GM04503 (cell line): Measurements from ENCODE around the gene PYY.

Source experiments
- DNase-seq: peaks from one replicate; pipeline ENCODE4 v3.0.0-alpha.2; 2012; ENCODE audit warnings: low read depth

The PYY gene

DNA sequence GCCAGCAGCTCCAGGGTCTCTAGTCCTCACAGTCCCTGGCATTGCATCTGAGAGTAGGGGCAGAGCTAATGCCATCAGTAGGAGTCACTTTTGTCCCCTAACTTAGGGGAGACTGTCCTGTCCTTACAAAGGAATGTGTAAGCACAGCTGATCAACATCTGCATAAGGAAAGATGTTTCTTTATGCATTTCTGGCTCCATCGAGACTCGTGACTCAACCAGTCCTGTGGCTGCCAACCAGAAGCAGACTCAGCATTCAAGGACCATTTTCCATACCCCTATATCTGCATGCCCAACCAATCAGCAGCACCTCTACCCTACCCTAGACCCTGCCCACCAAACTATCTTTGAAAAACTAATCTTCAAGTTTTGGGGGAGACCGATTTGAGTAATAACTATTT, 38.2 kb downstream of the PYY start:
- no peak for DNase-seq

GRCh38 chr17:43914451-43914850, 39.3 kb downstream of the PYY start:
- no peak for DNase-seq

- no peak for DNase-seq
These were observed 40.2 kb downstream of the PYY start for GRCh38 chr17:43913584-43913983.

DNA sequence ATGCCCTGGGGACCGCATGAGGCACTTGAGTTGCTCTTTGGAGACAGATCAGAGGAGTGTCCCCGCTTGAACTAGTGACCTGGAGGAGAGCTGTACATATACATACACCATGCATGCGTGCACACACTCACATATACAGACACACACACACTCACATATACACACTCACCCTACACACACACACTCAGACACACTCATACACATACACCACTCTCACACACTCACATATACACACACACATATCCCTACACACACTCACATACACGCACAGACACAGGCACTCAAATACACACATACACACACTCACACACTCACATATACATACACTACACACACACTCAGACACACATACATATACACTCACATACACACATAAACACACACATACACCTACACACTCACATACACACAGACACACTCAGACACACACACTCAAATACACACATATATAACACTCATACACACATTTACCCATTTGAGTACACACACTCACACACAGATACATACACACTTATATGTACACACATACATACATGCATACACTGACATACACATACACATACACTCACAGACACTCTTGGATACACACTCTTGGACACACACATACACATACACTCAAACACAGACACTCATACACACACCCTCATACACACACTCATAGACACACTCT, 41.0 kb downstream of the PYY start:
- DNase-seq, result no peak

GRCh38 chr17:43911904-43912303, 41.8 kb downstream of the PYY start:
- DNase-seq, result no peak

GRCh38 chr17:43909537-43910231, 44.1 kb downstream of the PYY start:
- DNase-seq, result no peak

DNA sequence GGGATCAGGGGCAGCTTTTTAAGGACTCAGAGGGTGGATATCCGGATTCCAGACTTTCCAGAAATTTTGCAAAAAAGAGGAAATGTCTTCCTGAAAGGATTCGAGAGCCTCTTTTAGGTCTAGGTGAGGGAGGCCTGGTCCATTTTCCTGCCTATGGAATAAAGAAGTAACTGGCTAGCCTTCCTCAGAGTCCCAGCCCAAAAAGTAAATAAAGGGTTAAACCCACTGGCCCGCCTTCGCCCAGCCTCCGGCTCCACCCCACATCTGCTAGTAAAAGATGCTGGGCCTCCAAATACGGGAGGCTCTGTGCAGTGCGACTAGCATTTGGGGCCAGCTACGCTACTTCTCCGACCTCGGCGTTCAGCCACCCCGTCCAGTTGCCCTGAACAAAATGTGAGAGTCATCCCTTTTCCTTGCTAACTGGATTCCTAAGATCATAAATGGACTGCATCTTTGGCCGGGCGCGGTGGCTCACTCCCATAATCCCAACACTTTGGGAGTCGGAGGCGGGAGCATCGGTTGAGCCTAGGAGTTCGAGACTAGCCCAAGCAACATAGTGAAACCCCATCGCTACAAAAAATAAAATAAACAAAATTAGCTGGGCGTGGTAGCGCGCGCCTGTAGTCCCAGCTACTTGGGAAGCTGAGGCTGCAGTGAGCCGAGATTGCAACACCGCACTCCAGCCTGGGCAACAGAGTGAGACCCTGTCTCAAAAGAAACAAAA, 45.6 kb downstream of the PYY start:
- DNase-seq, result no peak

DNA sequence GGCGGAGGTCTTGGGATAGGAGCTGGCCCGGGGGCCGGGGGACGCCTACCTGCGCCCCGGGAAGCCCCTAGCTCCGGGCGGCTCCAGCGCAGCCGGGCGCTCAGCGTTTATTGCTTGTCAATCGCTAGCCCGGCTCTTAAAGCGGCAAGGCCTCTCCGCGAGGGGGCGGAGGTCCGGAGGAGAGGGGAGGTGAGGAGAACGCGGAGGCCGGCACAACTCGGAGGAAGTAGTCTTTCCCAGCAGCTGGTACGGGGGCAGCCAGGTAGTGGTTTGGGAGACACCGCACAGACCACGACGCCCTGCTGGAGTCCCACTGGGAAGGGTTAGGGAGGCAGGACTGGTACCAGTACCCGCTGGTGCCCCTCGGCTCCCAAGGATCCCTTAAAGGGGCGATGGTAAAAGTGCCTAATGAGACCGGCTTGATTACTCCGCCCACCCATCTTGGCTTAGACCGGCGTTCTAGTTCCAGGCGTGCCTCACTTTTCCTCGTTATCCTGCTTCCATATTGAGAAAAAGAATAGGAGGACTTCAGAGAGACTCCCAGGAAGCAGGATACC, 46.2 kb downstream of the PYY start, which contains the start of gene MPP2:
Gene MPP2, minus strand, starts transcription at position 112 of the 557 bp plus-strand sequence. CDS start 3,076 bp downstream, outside the sequence.
- DNase-seq, result no peak

DNA sequence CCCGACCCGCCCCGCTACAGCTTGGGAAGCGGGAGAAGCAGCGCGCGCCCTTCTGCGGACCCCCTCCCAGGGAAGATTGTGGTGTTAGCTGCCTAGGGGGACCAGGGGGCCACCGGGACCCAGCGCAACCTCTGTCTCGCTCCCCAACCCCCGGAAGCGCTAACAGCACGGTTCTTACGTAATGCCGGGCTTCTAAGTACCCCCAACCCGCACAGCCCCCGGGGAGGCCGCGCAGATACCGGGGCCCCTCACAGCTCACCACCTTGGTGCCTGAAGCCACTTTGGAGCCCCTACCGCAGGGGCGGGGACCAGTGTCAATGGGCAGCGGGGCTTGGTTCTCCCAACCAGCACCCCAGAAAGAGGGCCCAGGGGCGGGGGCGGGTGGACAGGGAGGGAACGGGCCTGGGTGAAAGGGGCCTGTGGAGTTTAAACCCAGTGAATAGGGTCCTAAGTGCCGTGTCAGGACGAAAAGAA, 46.8 kb downstream of the PYY start:
- no peak for DNase-seq

DNA sequence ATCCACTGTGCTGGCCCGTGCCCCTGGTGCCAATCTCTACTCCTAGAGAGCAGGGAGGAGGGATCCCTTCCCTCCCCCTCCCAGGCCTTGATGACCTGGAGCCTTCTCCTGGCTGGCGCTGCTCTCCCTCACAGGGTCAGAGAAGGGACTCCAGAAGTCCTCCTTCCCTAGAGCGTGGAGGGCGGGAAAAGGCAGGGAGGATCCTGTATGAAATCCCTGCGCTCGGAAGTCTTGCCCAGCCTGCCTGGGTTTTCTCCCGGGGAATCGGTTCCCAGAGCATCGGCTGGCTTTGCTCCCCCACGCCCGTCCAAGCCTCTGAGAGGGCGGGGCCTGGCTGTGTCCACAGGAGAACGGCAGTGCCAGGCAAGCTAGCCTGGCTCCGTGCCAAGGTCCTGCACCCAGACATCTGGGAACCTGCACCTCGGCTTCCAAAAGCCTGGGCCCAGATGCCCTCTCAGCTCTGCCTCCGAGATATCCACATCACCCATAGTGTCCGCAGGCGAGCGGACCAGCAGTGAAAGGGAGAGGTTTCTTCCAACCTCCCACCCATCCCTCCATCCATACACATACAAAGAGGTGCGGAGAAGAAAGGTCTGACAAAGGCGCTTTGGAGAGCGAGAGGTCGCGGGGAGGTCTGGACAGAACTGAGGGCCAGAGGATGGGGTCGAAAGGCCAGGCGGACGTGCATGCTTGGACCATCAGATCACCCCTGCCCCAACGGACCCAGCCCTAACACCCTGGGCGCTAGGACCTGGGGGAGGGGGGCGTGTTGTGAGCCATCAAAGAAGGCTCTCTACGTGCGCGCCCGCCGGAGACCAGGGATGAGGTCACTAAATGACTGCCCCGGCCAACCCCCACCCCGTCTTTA, 47.5 kb downstream of the PYY start:
- DNase-seq, result no peak

GRCh38 chr17:43905400-43905984, 48.2 kb downstream of the PYY start:
- DNase-seq, result no peak
